SK-N-SH treated with all-trans-retinoic acid at 6 μM for 48 hours (cell line): ENCODE results near the gene SEPHS1.

Experiments used
- CREB5 ChIP-seq: fragments of 250-450 bp; sonication (Bioruptor Pico); IDR thresholded peaks from 2 replicates; pipeline ENCODE4 v1.5.1; 2020; ENCODE audit warnings: low read depth, mild to moderate bottlenecking, moderate library complexity
- RARB ChIP-seq: fragments of 250-450 bp; sonication (Bioruptor Pico); IDR thresholded peaks from 2 replicates; pipeline ENCODE4 v1.8.0; 2021; ENCODE audit warnings: mild to moderate bottlenecking, moderate library complexity
- SNAI2 ChIP-seq: fragments of 250-450 bp; sonication (Bioruptor Pico); IDR thresholded peaks from 2 replicates; pipeline ENCODE4 v1.5.0; 2020; ENCODE audit warnings: mild to moderate bottlenecking, moderate library complexity
- ZFP3 ChIP-seq: fragments of 250-450 bp; sonication (Bioruptor Pico); IDR thresholded peaks from 2 replicates; pipeline ENCODE4 v1.5.0; 2020; ENCODE audit warnings: mild to moderate bottlenecking, moderate library complexity
- TF ChIP-seq, protein P1 (sequence below): fragments of 250-450 bp; sonication (Bioruptor Pico); IDR thresholded peaks from 2 replicates; pipeline ENCODE4 v1.8.0; 2020; ENCODE audit warnings: mild to moderate bottlenecking, moderate library complexity, borderline replicate concordance

GRCh38 chr10:13360587-13360986 is 12.5 kb upstream of the SEPHS1 start:
- TF ChIP-seq RARB (no peak), SNAI2 (no peak), CREB5 (CRISPR knock-in tag) (no peak), ZFP3 (CRISPR knock-in tag) (no peak)
- TF ChIP-seq, protein P1, sequence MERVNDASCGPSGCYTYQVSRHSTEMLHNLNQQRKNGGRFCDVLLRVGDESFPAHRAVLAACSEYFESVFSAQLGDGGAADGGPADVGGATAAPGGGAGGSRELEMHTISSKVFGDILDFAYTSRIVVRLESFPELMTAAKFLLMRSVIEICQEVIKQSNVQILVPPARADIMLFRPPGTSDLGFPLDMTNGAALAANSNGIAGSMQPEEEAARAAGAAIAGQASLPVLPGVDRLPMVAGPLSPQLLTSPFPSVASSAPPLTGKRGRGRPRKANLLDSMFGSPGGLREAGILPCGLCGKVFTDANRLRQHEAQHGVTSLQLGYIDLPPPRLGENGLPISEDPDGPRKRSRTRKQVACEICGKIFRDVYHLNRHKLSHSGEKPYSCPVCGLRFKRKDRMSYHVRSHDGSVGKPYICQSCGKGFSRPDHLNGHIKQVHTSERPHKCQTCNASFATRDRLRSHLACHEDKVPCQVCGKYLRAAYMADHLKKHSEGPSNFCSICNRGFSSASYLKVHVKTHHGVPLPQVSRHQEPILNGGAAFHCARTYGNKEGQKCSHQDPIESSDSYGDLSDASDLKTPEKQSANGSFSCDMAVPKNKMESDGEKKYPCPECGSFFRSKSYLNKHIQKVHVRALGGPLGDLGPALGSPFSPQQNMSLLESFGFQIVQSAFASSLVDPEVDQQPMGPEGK = no peak
